Uterus (tissue), 4 donors: ENCODE results near the gene SEC14L1. TPM values are rescaled to one million over a fixed set of nuclear protein-coding genes. Genes with fewer than 3 reads are reported as not detected.

ENCODE experiments used
- DNase-seq, 2 donors: peaks; one replicate each; pipeline ENCODE4 v3.0.0-alpha.2; 2019 to 2020
- H3K27ac ChIP-seq, 2 donors: fragments of 200-600 bp; sonication (generic); 1 replicate in 1 of 2; 2 replicates in 1 of 2; pipeline ENCODE4 v1.5.1; 2016 to 2018
- H3K27me3 ChIP-seq, 2 donors: fragments of 200-600 bp; sonication (generic); one replicate each; pipeline ENCODE4 v1.5.1; 2018 to 2019; ENCODE audit warnings: control low read depth in 1 of 2
- H3K36me3 ChIP-seq, 2 donors: fragments of 200-600 bp; sonication (generic); one replicate each; pipeline ENCODE4 v1.5.1; 2019; ENCODE audit warnings: control low read depth in 1 of 2
- H3K4me1 ChIP-seq, 2 donors: fragments of 200-600 bp; sonication (generic); one replicate each; pipeline ENCODE4 v1.5.1; 2018 to 2019; ENCODE audit warnings: control low read depth in 1 of 2
- H3K4me3 ChIP-seq, 2 donors: fragments of 200-600 bp; sonication (generic); 1 replicate in 1 of 2; 2 replicates in 1 of 2; pipeline ENCODE4 v1.5.1; 2018 to 2019; ENCODE audit warnings: mild to moderate bottlenecking in 1 of 2
- H3K9me3 ChIP-seq, 2 donors: fragments of 200-600 bp; sonication (generic); one replicate each; pipeline ENCODE4 v1.5.1; 2019; ENCODE audit warnings: control low read depth in 1 of 2
- CTCF ChIP-seq, 4 experiments: fragments of 200-600 bp in 2 of 4; fragments of 450-650 bp in 2 of 4; sonication (generic) in 2 of 4; IDR thresholded peaks; one replicate each; pipeline ENCODE4 v1.5.1; 2016 to 2019; ENCODE audit warnings: antibody characterized with exemption in 4 of 4, mild to moderate bottlenecking in 2 of 4, moderate library complexity in 1 of 4
- POLR2A ChIP-seq, 2 donors: fragments of 450-650 bp; IDR thresholded peaks; one replicate each; pipeline ENCODE4 v1.6.1; 2016; ENCODE audit warnings: antibody characterized with exemption in 2 of 2, mild to moderate bottlenecking in 1 of 2, moderate library complexity in 1 of 2
- intact Hi-C: fragments of 100-400 bp; cut with DNase I; formaldehyde crosslinking; loops from one replicate; pipeline ENCODE4 v1.15.1; 2023; ENCODE audit warnings: low total_unique reads
- total RNA-seq, 4 donors: library from RNA; depleted of rRNA in 3 of 4; stranded (reverse); fragments of >200 nt in 3 of 4; gene quantifications; one replicate each; pipeline versions ENCODE4 v1.1.0 to v1.2.4, GENCODE V29; 2014 to 2023
- donor health status: DM: yes; HTN: yes; CAD: no.

Gene SEC14L1
- total RNA-seq, 4 donors from 2014 or later, result 38.2 to 128 (median 42.6) TPM

GRCh38 chr17:77211681-77212080 lies 70.9 kb downstream of the SEC14L1 start:
- no peaks in the 10 kb centered on the region for H3K27me3 ChIP-seq
- no peaks in the 10 kb centered on the region for H3K4me1 ChIP-seq
- H3K36me3 ChIP-seq, result no peaks in the 10 kb centered on the region
- DNase-seq, result no peak
- no peak for TF ChIP-seq CTCF (IDR thresholded peaks at IDR 0.05)
- no peak for TF ChIP-seq POLR2A (IDR thresholded peaks at IDR 0.05)
- no peak overlapping the region for H3K27ac ChIP-seq
- no peaks in the 10 kb centered on the region for H3K9me3 ChIP-seq
- intact Hi-C loops, result no loop called here
- H3K4me3 ChIP-seq, result no peak overlapping the region

DNA sequence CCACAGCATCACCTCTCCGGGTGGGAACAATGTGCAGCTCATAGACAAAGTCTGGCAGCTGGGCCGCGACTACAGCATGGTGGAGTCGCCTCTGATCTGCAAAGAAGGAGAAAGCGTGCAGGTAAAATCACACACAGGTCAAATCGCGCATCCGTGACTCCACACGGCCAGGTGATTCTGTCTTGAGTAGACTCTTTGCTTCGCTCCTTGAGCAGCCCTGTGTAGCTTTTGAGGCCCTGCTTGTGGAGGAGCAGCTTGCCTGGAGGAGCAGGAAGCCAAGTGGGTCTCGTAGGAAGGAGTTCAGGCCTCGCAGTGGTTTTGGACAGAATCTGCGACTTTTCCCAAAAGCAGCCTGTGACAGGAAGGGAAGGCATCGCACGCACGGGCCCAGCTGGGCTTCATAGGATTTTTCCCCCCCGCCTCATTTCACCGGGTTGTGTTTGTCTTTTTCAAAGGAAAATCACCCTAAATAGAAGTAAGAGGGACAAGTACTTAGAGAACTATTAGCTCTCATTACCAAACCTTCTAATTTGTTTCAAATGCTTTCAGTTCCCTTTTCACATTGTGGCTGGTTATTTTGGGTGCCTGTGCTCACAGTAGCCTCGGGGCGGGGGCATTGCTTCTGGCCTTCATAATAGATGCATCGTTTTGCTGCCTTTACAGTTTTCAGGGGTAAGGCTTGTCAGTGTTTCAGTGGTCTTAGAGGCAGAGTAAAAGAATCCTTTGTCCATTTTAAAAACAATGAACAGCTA lies 71.5 kb downstream of the SEC14L1 start:
- intact Hi-C loops, result no loop called here
- no peak for DNase-seq
- no peak overlapping the region for H3K27ac ChIP-seq
- H3K9me3 ChIP-seq, result no peaks in the 10 kb centered on the region
- no peaks in the 10 kb centered on the region for H3K4me1 ChIP-seq
- H3K4me3 ChIP-seq, result no peak overlapping the region
- no peaks in the 10 kb centered on the region for H3K36me3 ChIP-seq
- no peaks in the 10 kb centered on the region for H3K27me3 ChIP-seq
- TF ChIP-seq CTCF (IDR thresholded peaks at IDR 0.05) (no peak), POLR2A (IDR thresholded peaks at IDR 0.05) (no peak)

- Histone ChIP-seq H3K27me3 (no peaks in the 10 kb centered on the region), H3K4me1 (no peaks in the 10 kb centered on the region), H3K36me3 (no peaks in the 10 kb centered on the region), H3K9me3 (no peaks in the 10 kb centered on the region), H3K27ac (no peak overlapping the region), H3K4me3 (no peak overlapping the region)
- no peak for TF ChIP-seq CTCF (IDR thresholded peaks at IDR 0.05)
- no peak for TF ChIP-seq POLR2A (IDR thresholded peaks at IDR 0.05)
- DNase-seq, result no peak
- intact Hi-C loops, result no loop called here
These were observed 72.3 kb downstream of the SEC14L1 start for GRCh38 chr17:77212833-77213777.

DNA sequence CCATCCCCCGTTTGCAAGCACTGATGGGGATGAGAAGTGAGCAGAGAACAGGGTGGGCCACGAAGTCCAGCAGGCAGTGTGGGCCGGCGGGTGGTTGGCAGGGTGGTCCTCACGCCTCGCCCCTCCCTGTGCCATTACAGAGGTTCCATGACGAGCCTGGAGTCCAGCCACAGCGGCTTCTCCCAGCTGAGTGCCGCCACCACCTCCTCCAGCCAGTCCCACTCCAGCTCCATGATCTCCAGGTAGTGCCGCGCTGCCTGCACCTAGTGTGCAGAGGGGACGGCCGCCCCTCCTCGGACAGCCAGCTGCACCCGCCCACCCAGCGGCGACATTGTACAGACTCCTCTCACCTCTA lies 73.0 kb downstream of the SEC14L1 start:
- no peaks in the 10 kb centered on the region for H3K27me3 ChIP-seq
- H3K27ac ChIP-seq, result no peak overlapping the region
- H3K9me3 ChIP-seq, result no peaks in the 10 kb centered on the region
- intact Hi-C loops, result no loop called here
- TF ChIP-seq CTCF (IDR thresholded peaks at IDR 0.05) (no peak), POLR2A (IDR thresholded peaks at IDR 0.05) (no peak)
- no peak for DNase-seq
- no peaks in the 10 kb centered on the region for H3K36me3 ChIP-seq
- H3K4me3 ChIP-seq, result no peak overlapping the region
- no peaks in the 10 kb centered on the region for H3K4me1 ChIP-seq

DNA sequence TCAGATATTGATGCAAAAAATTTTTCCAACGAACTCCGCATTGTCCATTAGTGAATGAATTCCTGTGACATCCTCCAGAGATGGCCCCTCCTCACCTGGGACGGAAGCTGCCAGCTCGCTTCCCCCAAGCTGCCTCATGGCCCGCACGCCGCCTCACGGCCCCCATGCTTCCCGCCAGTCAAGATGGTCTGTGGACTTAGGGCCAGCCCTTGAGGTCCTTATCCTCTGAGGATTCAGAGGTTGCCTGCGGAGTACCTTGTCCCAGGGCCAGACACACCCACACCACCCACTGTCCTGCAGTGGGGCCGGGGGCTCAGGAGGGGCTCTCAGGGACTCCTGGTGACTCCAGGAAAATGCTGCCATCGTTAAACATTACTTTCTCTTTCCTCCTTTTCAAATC lies 73.6 kb downstream of the SEC14L1 start:
- no peak overlapping the region for H3K4me3 ChIP-seq
- DNase-seq, result no peak
- H3K9me3 ChIP-seq, result no peaks in the 10 kb centered on the region
- H3K27me3 ChIP-seq, result no peaks in the 10 kb centered on the region
- intact Hi-C loops, result no loop called here
- H3K36me3 ChIP-seq, result no peaks in the 10 kb centered on the region
- no peak overlapping the region for H3K27ac ChIP-seq
- no peaks in the 10 kb centered on the region for H3K4me1 ChIP-seq
- TF ChIP-seq CTCF (IDR thresholded peaks at IDR 0.05) (no peak), POLR2A (IDR thresholded peaks at IDR 0.05) (no peak)
